Activated naive CD4-positive, alpha-beta T cell treated with Interleukin-2 at 50 U/mL for 16 hours (primary cell): ENCODE measurements around the gene GPR84.

Experiments used
- DNase-seq: peaks from one replicate; pipeline ENCODE4 v3.0.0-alpha.2; 2020

Gene GPR84

GRCh38 chr12:54364413-54364812 lies at the start of gene GPR84:
GPR84 (minus strand) TSS chr12:54364486; CDS start chr12:54363851, 635 bp downstream.
- DNase-seq, result peak; percentile 17

DNA sequence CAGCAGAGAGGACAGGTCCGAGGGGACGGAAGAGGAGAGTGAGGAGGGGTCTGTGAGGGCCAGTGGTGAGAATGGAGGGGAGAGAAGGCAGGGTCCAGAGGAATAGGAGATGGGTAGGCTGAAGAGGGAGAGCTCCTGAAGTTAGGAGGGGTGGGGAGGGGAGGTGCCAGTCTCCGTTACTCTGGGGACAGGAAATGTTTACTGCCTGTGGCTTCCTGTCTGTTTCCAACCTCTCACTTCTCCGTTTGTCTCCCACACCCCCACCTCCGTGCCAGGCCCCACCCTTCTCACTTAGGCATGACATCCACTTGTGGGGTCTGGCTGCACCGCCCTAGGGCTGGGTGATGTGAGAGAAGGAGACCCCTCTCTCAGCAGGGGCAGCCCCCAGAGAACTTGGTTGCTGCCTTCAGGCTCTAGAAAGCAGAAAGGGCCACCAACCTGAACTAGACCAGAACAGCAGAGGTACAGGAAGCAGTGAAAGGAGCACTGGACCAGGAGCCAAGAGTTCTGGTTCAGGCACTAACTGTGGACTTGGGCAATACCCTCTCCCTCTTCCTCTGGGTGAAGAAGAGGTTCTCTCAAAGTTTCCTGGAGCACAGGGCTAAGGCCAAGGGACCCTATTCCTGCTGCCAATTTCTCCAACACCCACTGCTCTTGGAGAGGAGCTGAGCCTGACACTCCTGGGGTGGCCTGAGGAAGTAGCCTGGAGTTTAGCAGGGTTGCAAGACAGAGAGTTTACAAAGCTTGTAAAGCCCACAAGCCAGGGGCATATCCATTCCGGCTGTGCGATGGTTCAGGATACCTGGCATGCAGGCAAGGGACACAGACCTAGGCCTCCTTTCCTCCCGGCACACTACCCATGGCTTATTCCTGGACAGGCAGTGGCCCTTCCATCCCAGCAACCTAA lies 49.3 kb upstream of the GPR84 start:
- peak; percentile 69 for DNase-seq

GRCh38 chr12:54412786-54413185 lies 48.5 kb upstream of the GPR84 start:
- DNase-seq, result no peak

GRCh38 chr12:54412348-54412747 lies 48.1 kb upstream of the GPR84 start:
- DNase-seq, result no peak

DNA sequence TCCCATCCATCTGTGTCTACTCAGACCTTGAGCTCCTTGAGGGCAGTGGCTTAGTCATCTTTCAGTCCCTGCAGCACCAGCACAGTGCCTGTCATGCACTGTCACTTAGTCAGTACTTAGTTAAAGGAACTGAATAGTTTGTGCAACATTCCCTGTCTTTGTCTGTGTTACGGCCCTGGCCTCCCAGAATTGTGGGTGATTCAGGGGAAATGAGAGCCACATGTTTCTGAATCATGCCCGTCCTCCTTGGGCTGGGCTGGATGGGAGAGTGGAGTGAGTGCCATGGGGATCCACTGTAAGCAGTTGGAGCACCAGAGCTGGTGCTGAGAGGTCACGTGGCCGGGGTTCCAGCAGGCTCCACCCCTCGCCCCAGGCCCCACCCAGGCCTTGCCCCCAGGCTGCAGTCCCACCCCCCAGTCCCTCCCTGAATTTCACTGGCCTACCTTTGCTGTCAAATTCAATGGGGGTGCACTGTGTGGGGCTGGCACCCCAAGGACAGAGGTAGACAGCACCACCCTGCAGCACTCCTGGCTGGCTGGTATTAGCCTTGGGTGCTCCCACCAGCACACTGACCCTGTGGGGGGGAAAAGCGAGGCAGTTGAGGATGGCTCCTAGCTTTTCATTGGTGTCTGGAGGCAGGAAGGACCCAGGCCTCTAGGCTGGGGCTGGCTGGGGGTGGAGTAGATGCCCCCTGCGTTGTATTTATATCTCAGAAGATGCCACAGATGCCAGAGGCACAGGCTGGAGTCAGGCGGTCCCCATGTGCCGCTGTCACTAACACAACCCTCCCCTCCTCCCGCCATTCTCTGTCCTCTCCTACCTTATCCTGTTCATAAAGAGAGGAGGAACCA lies 47.3 kb upstream of the GPR84 start:
- DNase-seq, result peak; percentile 60

- no peak for DNase-seq
Measured at GRCh38 chr12:54409267-54409666, 45.0 kb upstream of the GPR84 start.

DNA sequence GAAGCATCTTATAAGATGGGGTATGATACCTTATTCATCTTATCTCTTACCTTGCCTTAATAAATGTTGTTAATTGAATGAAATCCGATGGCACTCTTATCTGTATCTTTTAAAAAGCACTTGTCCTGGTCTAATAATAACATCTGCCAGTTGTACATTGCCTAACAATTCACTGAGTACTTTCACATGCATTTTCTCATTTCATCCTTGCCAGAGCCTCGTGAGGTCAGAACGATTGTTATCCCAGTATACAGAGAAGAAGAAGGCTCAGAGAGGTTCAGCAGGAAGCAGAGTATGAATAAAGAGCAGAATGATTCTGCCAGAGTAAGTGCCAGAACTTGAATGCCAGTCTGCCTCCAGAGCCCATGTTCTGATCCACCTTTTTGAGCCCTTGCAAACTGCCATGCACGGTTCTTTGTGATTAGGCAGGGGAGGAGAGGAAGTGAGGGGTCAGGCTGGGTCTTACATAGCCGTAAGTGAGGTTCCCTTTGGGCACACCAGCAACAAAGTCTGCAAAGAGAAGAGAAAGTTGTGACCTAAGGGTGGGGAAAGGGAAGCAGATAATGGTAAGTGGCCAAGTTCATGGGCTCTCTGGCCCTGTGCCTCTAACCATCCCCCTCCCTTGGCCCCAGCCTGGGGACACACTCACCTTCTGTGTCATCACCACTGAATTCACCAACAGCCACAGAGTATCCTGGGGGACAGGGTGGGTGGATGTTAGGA lies 43.1 kb upstream of the GPR84 start:
- no peak for DNase-seq

- no peak for DNase-seq
Measured at GRCh38 chr12:54405573-54405972, 41.3 kb upstream of the GPR84 start.

DNA sequence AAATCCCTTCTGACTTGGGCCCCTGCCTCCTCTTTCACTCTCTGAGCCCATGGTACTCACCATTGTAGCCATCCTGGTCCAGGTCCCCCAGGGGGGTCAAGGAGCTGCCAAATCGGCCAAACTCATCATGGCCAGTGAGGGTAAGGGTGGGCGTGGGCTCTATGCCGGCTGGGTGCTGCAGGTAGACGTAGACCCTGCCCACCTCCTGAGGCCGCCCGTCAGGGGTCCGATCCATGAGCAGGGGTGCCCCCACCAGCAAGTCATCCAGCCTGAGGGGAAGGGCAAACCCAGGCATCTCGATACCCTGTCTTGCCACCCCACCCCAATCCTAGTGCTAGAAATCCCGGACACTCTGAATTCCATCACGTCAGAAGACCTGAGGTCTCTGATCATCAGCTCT lies 40.8 kb upstream of the GPR84 start:
- no peak for DNase-seq

- peak; percentile 69 for DNase-seq
Measured at GRCh38 chr12:54404061-54405004, 40.0 kb upstream of the GPR84 start.

DNA sequence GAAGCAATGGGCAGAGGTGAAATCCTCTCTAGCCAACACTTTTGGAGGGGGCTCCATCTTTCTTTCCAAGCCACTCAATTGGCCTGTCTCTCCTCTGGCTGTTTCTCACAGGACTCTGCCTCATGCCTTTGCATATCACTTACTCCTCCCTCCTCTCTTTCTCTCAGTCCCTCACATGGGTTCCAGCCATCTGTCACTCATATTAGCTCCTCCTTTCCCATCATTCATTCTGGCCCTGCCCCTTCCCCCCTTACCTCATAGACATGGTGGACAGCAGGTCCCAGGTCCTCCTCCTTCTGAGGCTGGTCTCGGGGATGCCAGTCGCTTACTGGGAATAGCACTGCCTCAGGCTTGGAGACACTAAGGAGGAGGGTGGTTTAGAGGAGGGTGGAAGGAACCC lies 36.8 kb upstream of the GPR84 start:
- DNase-seq, result no peak

GRCh38 chr12:54398995-54399793 lies 34.9 kb upstream of the GPR84 start:
- peak; percentile 90 for DNase-seq

GRCh38 chr12:54398218-54398617 lies 33.9 kb upstream of the GPR84 start:
- DNase-seq, result no peak

DNA sequence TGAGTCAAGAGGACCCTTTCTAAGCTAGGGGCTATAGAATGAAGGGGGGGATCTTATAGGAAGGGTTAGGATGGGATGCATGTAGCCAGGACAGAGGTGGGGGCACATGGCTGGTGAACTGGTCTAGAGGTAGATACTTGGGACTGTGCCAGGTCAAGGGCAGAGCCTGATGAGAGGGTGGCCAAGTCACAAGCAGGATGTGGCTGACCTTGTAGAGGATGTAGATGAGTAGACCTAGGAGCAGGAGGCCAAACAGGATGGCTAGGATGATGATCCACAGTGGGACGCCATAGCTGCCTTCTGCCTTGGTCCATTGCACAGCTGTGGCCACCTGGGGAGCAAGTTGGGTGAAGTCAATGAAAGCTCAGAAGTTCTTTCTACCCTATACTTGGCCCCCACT lies 32.9 kb upstream of the GPR84 start:
- DNase-seq, result no peak

GRCh38 chr12:54395545-54395944 lies 31.3 kb upstream of the GPR84 start:
- DNase-seq, result no peak

GRCh38 chr12:54394986-54395385 lies 30.7 kb upstream of the GPR84 start:
- no peak for DNase-seq

DNA sequence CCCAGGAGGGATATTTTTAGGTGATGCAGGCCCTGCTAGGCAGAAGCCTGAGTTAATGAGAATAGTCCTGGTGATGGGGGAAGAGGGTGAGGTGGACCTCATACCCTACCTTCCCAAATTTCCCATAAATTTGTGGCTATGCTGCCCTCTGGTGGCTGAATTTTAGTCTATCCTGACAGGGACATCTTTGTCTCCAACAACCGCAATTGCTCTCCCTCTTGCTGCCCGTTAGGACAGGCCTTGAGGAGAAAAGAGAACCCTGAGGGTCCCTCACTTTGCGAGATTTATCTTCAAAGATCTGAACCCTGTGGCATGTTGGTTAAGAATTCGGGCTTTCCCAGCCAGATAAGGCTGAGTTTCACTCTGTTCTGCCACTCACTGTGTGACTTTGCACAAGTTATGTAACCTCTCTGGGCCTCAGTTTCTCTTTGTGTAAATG lies 30.0 kb upstream of the GPR84 start:
- peak; percentile 46 for DNase-seq

GRCh38 chr12:54393743-54394142 lies 29.5 kb upstream of the GPR84 start:
- DNase-seq, result no peak

- DNase-seq, result no peak
Measured at GRCh38 chr12:54393207-54393609, 28.9 kb upstream of the GPR84 start.

DNA sequence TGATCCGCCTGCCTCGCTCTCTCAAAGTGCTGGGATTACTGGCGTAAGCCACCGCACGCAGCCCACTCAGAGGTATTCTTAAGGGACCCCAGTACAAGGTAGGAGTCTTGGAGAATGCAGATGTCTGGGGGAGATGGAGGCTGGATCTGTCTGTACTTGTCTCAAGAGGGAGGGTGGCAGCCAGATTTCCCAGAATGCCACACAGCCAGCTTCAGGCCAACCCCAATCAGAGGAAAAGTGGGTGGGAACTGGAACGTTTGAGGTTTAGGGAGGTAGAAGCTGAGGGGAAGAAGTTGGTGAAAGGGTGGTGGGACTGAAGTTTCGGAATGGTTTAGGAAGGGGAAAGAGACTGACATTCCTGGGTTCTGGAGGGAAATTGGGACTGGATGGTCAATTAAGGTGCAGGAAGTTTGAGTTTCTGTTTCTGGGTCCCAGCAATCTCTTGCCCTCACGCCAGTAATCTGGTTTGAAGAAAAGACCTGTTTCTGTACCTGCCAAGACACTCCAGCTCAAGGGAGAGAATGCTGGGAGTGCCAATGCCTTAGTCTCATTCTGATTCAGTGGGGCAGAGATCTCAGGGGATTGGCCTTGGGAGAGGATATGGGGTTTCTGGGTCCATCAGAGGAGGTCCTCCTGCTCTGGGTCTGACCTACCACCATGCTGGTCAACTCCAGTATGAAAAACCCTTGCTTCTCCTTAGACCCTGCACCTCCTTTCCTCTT lies 28.4 kb upstream of the GPR84 start:
- DNase-seq, result no peak
